ENCODE measurements around the gene CCL28.
"Not testable (repeated sequence)": the region's sequence is repeated elsewhere in the genome, so short reads cannot be mapped to it uniquely, and the experiment has no call there.

The CCL28 gene

GRCh38 chr5:43409809-43410271 lies 2.4 kb downstream of the CCL28 start:
- DNase-seq = peak; percentile 79

GRCh38 chr5:43402524-43403066 lies 9.6 kb downstream of the CCL28 start:
- DNase-seq = not testable (repeated sequence)

GRCh38 chr5:43401827-43402226 lies 10.4 kb downstream of the CCL28 start:
- no peak for DNase-seq

GRCh38 chr5:43400082-43400481 lies 12.1 kb downstream of the CCL28 start:
- DNase-seq = no peak

- no peak for DNase-seq
Observed at GRCh38 chr5:43396762-43397304, 15.4 kb downstream of the CCL28 start.

GRCh38 chr5:43390471-43390870 lies 21.7 kb downstream of the CCL28 start:
- DNase-seq = no peak

- DNase-seq = peak; percentile 81
Observed at GRCh38 chr5:43389679-43390329, 22.4 kb downstream of the CCL28 start.

- no peak for DNase-seq
Observed at GRCh38 chr5:43386960-43387362, 25.2 kb downstream of the CCL28 start.

GRCh38 chr5:43376496-43377140 lies 35.6 kb downstream of the CCL28 start:
- DNase-seq = no peak

- no peak for DNase-seq
Observed at GRCh38 chr5:43371821-43372220, 40.4 kb downstream of the CCL28 start.

GRCh38 chr5:43370352-43370751 lies 41.8 kb downstream of the CCL28 start:
- no peak for DNase-seq

GRCh38 chr5:43369651-43370050 lies 42.5 kb downstream of the CCL28 start:
- DNase-seq = no peak

GRCh38 chr5:43367909-43368669 lies 44.1 kb downstream of the CCL28 start:
- DNase-seq = no peak

GRCh38 chr5:43367453-43367852 lies 44.7 kb downstream of the CCL28 start:
- DNase-seq = no peak

GRCh38 chr5:43366680-43367246 lies 45.4 kb downstream of the CCL28 start:
- not testable (repeated sequence) for DNase-seq

- DNase-seq = not testable (repeated sequence)
Observed at GRCh38 chr5:43365155-43365554, 47.0 kb downstream of the CCL28 start.

- no peak for DNase-seq
Observed at GRCh38 chr5:43363445-43364152, 48.6 kb downstream of the CCL28 start.

- no peak for DNase-seq
Observed at GRCh38 chr5:43362725-43363435, 49.3 kb downstream of the CCL28 start.

- DNase-seq = no peak
Observed at GRCh38 chr5:43358726-43359125, 53.5 kb downstream of the CCL28 start.

- no peak for DNase-seq
Observed at GRCh38 chr5:43358301-43358700, 53.9 kb downstream of the CCL28 start.

GRCh38 chr5:43357878-43358281 lies 54.3 kb downstream of the CCL28 start:
- DNase-seq = no peak

GRCh38 chr5:43357067-43357466 lies 55.1 kb downstream of the CCL28 start:
- no peak for DNase-seq

Data from NCI-H345 (cell line).